GM18505 (cell line): ENCODE measurements around the gene PTPN22.

Experiments
- ATAC-seq: cut with Tn5 transposase; IDR thresholded peaks from one replicate; pipeline ENCODE4 v1.9.1; 2021; ENCODE audit not compliant: unreplicated experiment
- POLR2A ChIP-seq: IDR thresholded peaks from 4 replicates; pipeline ENCODE4 v1.6.1; 2011; ENCODE audit warnings: borderline replicate concordance; ENCODE audit not compliant: insufficient read depth, insufficient read length; ENCODE audit errors: extremely low read depth

PTPN22 gene

GRCh38 chr1:113871597-113872113, at the start of gene PTPN22:
Gene PTPN22, minus strand, starts transcription at chr1:113871712.
- peak; percentile 67 for ATAC-seq
- TF ChIP-seq POLR2A: peak; percentile 95

- no peak for ATAC-seq
- TF ChIP-seq POLR2A: no peak
Observed at GRCh38 chr1:113918243-113918642, 46.7 kb upstream of the PTPN22 start.

GRCh38 chr1:113917400-113918082, 46.0 kb upstream of the PTPN22 start:
- no peak for ATAC-seq
- TF ChIP-seq POLR2A: no peak

GRCh38 chr1:113916974-113917373, 45.5 kb upstream of the PTPN22 start:
- no peak for TF ChIP-seq POLR2A
- no peak for ATAC-seq

GRCh38 chr1:113913887-113914664, 42.6 kb upstream of the PTPN22 start:
- no peak for TF ChIP-seq POLR2A
- no peak for ATAC-seq

- no peak for TF ChIP-seq POLR2A
Observed at GRCh38 chr1:113913312-113913668, 41.8 kb upstream of the PTPN22 start.

GRCh38 chr1:113912594-113913311, 41.2 kb upstream of the PTPN22 start:
- no peak for TF ChIP-seq POLR2A
- no peak for ATAC-seq

More at GRCh38 chr1:113913312-113913668, 41.8 kb upstream of the PTPN22 start:
- no peak for ATAC-seq

- peak; percentile 3 for ATAC-seq
- no peak for TF ChIP-seq POLR2A
Observed at GRCh38 chr1:113905435-113905861, 33.9 kb upstream of the PTPN22 start.

- peak; percentile 82 for TF ChIP-seq POLR2A
- ATAC-seq: peak; percentile 87
Observed at GRCh38 chr1:113904674-113905434, 33.3 kb upstream of the PTPN22 start, which contains the start of the genes AP4B1 and DCLRE1B. Gene AP4B1, minus strand, starts transcription at chr1:113904799. Its CDS starts 82 bp downstream, at chr1:113904717. Gene DCLRE1B, plus strand, starts transcription at chr1:113905326. Its CDS starts 261 bp downstream, at chr1:113905587.

- no peak for TF ChIP-seq POLR2A
- ATAC-seq: peak; percentile 35
Observed at GRCh38 chr1:113904293-113904673, 32.8 kb upstream of the PTPN22 start.

GRCh38 chr1:113903501-113904292, 32.2 kb upstream of the PTPN22 start:
- no peak for ATAC-seq

GRCh38 chr1:113901191-113901590, 29.7 kb upstream of the PTPN22 start:
- no peak for ATAC-seq
- no peak for TF ChIP-seq POLR2A

More at GRCh38 chr1:113903501-113904292, 32.2 kb upstream of the PTPN22 start:
- TF ChIP-seq POLR2A: no peak
